ENCODE measurements around the gene CATSPERZ. TPM values are rescaled to one million over a fixed set of nuclear protein-coding genes. Genes with fewer than 3 reads are reported as not detected.

Gene CATSPERZ
- total and polyA plus RNA-seq, 3 donors from 2014 or later, result 278 to 1,116 (median 484) TPM

GRCh38 chr11:64267207-64267945 is 32.8 kb upstream of the CATSPERZ start:
- peak; percentile 64 for DNase-seq
- no peaks in the 10 kb centered on the region for H3K9me3 ChIP-seq
- intact Hi-C loops (cut with DNase I; ENCODE audit: low total_unique reads), result no loop called here
- H3K4me3 ChIP-seq, result no peak overlapping the region
- peaks cover 41% of the 10 kb centered on the region for H3K4me1 ChIP-seq
- TF ChIP-seq POLR2A (IDR thresholded peaks at IDR 0.05) (no peak), CTCF (IDR thresholded peaks at IDR 0.05) (no peak)
- H3K27me3 ChIP-seq, result no peaks in the 10 kb centered on the region
- WGBS, 2 donors, result 53 to 62% methylated on average over 24 to 27 of the region's 27 CpGs
- H3K36me3 ChIP-seq (ENCODE audit: low read depth, missing control alignments), result no peaks in the 10 kb centered on the region
- peak overlapping the region; percentile 86 to 94 for H3K27ac ChIP-seq

DNA sequence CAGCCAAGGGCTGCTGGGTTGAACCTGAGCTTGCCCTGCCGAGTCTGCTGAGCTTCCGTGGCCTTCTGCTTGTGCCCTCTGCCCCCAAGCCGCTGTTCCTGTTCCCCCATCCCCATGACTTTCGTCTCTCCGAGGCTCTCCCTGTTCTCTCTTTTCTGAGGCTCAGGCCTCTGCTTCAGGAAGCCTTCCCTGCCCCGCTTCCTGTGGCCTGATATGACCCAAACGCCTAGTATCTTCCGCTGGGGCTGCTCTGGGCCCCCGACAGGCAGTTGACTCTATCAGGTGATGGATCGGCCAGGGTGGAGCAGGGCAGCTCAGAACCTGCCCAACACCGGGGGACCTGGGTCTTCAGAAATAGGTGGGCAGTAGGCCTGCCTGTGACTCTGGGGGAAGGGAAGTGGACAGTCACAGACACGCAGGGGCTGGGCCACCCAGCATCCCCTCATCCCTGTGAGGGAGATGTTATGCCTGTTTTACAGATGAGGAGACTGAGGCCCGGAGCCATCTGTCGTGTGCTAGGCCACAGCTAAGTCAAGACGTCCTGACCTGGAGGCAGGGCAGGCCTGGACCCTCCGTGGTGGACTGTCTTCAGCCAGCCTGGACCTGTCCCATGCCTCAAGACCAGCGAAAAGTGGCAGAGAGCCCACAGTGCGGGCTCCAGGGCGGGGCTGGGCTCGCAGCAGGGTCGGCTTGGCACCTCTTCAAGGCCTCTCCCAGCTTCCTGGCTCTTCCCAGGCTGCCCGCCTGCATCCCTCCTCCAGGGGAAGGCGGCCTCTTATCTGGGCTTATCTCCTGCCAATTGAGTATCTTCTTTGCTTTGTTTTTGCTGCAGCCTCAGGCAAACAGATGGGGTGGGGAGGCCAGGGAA is 31.9 kb upstream of the CATSPERZ start:
- no peaks in the 10 kb centered on the region for H3K27me3 ChIP-seq
- no peaks in the 10 kb centered on the region for H3K9me3 ChIP-seq
- DNase-seq, result peak; percentile 94
- TF ChIP-seq CTCF (IDR thresholded peaks at IDR 0.05), result no peak
- no peak for TF ChIP-seq POLR2A (IDR thresholded peaks at IDR 0.05)
- WGBS, 2 donors, result 20 to 24% methylated on average over 16 to 23 of the region's 23 CpGs
- H3K4me3 ChIP-seq, result peak overlapping the region in 1 of 2 donors; percentile 67
- intact Hi-C loops (cut with DNase I; ENCODE audit: low total_unique reads), result no loop called here
- H3K36me3 ChIP-seq (ENCODE audit: low read depth, missing control alignments), result no peaks in the 10 kb centered on the region
- peak overlapping the region; percentile 86 to 94 for H3K27ac ChIP-seq
- H3K4me1 ChIP-seq, result peaks cover 43% of the 10 kb centered on the region

DNA sequence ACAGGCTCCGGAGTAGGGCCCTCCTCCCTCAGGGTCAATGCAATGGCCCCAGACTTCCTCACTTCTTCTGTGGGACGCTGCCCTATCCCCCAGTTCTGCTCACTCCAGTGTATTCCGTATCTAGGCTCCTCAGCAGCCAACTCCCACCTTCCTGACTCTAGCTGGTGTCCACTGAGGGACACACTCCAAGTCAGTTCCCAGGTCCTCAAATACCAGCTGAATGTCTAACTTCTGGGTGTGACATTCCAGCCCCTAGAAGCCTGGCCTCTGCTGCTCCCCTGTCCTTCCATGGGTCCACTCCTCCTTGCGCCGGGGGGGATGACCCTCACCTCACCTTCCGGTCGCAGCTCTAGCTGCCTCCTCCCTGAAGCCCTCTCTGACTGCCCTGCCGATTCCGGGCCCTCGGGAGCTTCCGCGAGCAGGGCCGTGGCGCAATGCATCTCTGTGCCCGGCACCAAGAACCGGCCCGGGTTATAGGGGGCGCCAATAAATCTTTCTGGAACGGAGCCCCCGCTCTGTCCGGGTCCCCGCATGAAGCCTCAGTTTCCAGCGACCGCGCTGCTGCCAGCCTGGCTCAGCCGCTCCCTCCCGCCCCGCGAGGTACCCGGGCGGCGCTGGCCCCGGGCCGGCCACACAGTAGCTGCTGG is 31.1 kb upstream of the CATSPERZ start:
- H3K4me3 ChIP-seq, result peak overlapping the region; percentile 62 to 67
- peak; percentile 51 for DNase-seq
- H3K27ac ChIP-seq, result peak overlapping the region; percentile 86 to 94
- peaks cover 42% of the 10 kb centered on the region for H3K4me1 ChIP-seq
- no peaks in the 10 kb centered on the region for H3K27me3 ChIP-seq
- H3K9me3 ChIP-seq, result no peaks in the 10 kb centered on the region
- no peaks in the 10 kb centered on the region for H3K36me3 ChIP-seq (ENCODE audit: low read depth, missing control alignments)
- 0 to 1% methylated on average over 6 to 34 of the region's 34 CpGs for WGBS, 2 donors
- intact Hi-C loops (cut with DNase I; ENCODE audit: low total_unique reads), result no loop called here
- TF ChIP-seq CTCF (IDR thresholded peaks at IDR 0.05) (no peak), POLR2A (IDR thresholded peaks at IDR 0.05) (no peak)

DNA sequence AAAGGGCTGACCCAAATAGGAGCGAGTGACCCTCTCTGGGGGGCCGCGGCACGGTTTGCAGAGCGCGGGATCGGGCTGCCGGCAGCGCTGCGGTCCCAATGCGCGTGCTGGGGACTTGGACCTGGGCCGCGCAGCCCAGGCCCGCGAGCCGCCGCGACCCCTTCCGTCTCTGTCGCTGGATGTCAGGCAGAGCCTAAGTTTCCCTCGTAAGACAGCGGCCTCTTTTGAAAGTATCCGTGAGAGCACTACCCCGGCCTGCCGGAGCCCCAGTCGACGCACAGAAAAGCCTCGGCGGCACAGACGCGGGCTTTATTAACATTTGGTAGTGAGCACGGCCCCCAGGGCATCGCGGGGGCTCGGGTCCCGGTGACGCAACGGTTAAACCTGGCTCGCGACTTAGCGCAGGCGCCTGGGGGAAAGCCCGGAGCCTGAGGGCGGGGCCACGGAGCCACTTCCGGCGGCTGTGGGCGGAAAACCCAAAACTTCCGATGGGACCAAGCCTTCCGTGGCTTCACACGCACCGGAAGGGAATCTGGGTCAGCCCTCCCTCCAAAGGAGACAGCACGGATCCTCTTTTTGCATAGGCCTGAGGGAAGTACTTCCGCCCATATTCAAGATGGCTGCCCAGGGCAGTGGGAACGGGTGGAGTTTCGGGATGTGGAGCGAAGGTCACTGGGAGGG is 30.5 kb upstream of the CATSPERZ start:
- Histone ChIP-seq H3K9me3 (no peaks in the 10 kb centered on the region), H3K4me1 (peaks cover 36% of the 10 kb centered on the region), H3K36me3 (ENCODE audit: low read depth, missing control alignments) (no peaks in the 10 kb centered on the region), H3K27me3 (no peaks in the 10 kb centered on the region), H3K4me3 (peak overlapping the region; percentile 62 to 67), H3K27ac (peak overlapping the region; percentile 91 to 94)
- peak in 1 of 3 experiments; percentile 9 for TF ChIP-seq CTCF (IDR thresholded peaks at IDR 0.05)
- no peak for TF ChIP-seq POLR2A (IDR thresholded peaks at IDR 0.05)
- 0% methylated on average over 6 to 37 of the region's 58 CpGs for WGBS, 2 donors
- intact Hi-C loops (cut with DNase I; ENCODE audit: low total_unique reads), result no loop called here
- DNase-seq, result peak; percentile 99

Measured in testis (tissue), 3 donors.